ENCODE data around the gene CRADD.

- no peak for TF ChIP-seq CTCF (conservative IDR thresholded peaks at IDR 0.05 in 1 of 2, IDR thresholded peaks at IDR 0.05 in 1 of 2; ENCODE audit: extremely low read depth in 1 of 2, insufficient read depth in 1 of 2, low read depth in 1 of 2, low read length in 2 of 2)
- no peak for TF ChIP-seq EZH2 (IDR thresholded peaks at IDR 0.05; ENCODE audit: borderline replicate concordance, low read length)
These were observed 46.4 kb downstream of the CRADD start for GRCh38 chr12:93723568-93723930.

All from mammary epithelial cell (primary cell).